Fibroblast of the aortic adventitia (primary cell): ENCODE measurements around the gene FAM193B. TPM values are rescaled to one million over a fixed set of nuclear protein-coding genes. Genes with fewer than 3 reads are reported as not detected.
A peak's percentile ranks its signal among the peaks of the same experiment; 100 is the strongest.

Experiments used
- DNase-seq: peaks from one replicate; pipeline ENCODE4 v3.0.0-alpha.2; 2010; ENCODE audit warnings: low read depth
- H3K4me3 ChIP-seq: 2 replicates; pipeline ENCODE4 v1.5.1; 2011; ENCODE audit warnings: low read depth, mild to moderate bottlenecking, control low read depth, low read length, moderate library complexity
- CTCF ChIP-seq: IDR thresholded peaks from 2 replicates; pipeline ENCODE4 v1.5.1; 2011; ENCODE audit warnings: mild to moderate bottlenecking, low read length, control low read depth, inconsistent platforms; ENCODE audit not compliant: insufficient read depth
- total RNA-seq: library from RNA; depleted of rRNA; stranded (reverse); fragments of >200 nt; gene quantifications from 2 replicates; pipeline ENCODE4 v1.2.3, GENCODE V29; 2012; ENCODE audit warnings: low replicate concordance

Gene FAM193B
- total RNA-seq, 1 donor = 20.2 TPM

- no peak for TF ChIP-seq CTCF
- DNase-seq = no peak
- no peak overlapping the region for H3K4me3 ChIP-seq
Observed at GRCh38 chr5:177502886-177503285, 51.5 kb downstream of the FAM193B start.

DNA sequence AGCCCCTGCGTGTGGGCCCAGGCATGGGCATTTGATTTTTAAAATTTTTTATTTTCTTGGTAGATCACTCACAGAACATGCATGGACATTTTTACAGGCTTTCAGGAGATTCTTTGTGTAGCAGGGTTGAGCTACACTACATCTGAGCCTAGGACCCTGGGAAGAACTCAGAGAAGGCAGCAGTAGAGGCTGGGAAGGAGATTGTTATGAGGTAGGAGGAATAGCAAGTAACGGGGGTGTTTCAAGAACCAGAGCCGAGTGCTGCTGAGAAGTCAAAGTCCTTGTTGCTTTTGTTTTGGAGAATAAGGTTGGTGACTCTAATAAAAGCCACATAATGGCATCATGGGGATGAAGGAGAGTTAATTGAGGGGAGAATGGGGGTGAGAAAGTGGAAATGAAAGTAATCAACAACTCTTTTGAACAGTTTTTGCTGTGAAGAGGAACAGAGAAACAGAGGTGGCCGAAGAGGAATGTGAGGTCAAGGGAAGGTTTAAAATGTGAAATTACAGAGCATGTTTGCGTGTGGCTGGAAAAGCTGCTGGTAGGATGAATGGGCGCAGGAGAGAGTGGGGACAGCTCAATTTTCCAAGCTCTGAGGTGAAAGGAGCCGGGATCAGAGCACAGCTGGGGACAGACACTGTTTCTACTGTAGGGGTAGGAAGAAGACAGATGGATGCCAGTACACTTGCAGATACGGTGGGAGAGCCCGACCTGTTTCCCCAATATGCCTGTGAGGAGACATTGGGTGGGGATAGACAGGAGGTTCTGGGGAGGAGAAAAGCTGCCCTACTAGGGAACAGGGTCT lies 52.3 kb downstream of the FAM193B start:
- no peak for TF ChIP-seq CTCF
- no peak overlapping the region for H3K4me3 ChIP-seq
- no peak for DNase-seq

GRCh38 chr5:177500685-177501522 lies 53.5 kb downstream of the FAM193B start:
- TF ChIP-seq CTCF = peak; percentile 96
- DNase-seq = peak; percentile 89
- H3K4me3 ChIP-seq = no peak overlapping the region

- no peak for DNase-seq
- no peak for TF ChIP-seq CTCF
- H3K4me3 ChIP-seq = no peak overlapping the region
Observed at GRCh38 chr5:177499842-177500241, 54.5 kb downstream of the FAM193B start.

DNA sequence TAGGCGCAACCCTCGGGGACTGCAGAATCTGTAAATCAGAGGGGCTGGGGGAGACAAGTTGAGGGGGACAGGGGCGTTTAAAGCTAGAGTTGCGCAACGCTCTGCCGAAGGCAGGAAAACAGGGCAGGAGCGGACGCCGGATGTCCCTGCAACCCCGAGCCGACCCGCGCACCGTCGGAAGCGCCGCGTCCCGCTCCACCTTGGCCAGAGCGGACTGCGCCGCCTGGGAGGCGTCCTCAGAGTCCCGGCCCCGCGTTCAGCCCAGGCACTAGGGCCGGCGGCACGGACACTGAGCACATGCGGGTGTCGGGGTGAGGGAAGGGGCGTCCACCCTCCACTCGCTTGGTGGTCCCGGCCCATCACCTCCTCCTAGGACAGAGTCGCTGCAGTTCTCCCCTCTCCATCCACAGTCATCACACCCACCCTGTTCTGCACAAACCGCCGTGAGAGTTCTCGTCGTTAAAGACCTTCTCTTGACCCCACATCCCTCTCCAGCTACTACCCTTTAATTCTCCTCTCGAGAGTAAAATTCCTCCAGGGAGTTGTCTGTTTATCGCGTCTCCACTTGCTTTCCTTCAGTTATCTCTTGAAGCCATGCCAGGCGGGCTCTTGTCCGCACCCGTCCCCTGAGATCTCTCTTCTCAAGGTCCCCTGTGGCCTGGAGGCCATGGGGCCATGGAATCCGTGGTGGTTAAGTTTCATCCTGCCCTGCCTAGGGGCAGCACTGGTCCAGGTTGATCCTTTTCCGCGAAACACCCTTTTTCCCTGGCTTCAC lies 56.2 kb downstream of the FAM193B start:
- no peak for TF ChIP-seq CTCF
- no peak for DNase-seq
- peak overlapping the region; percentile 66 for H3K4me3 ChIP-seq

DNA sequence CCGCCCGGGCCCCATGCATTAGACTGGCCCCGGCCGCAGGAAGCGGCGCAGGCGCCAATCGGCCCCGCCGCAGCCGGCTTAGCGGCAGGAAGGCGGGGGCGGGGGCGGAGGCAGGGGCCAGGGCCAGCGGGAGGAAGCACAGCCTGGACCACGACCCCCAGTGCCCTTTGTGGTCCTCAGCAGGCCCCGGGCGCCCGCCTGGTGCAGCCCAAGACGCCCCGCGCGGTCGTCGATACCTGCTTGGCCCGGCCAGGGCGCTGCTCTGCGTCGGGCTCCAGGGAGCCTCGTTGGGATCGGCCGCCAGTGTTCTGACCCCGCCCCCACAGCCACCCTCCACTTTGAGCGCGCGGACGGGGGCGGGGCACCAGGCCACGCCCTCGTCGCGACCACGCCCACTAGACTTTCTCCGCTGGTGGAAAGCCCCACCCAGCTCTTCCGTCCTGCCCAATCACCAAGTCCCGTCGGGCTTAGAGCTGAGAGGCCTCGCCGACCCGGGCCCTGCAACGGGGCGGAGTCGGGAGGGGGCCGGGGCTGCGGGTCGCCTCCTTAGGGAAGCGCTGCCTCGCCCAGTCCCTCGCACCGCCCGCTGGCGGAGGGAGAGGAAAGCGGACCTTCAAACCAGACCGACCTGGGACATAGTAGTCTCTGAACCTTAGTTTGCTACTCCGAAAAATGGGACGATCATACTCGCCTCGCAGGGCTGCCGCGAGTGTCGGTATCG lies 56.9 kb downstream of the FAM193B start, which contains the start of gene PDLIM7:
PDLIM7 (minus strand) TSS at position 313 of the 721 bp plus-strand sequence. CDS start 1,092 bp downstream, outside the sequence.
- H3K4me3 ChIP-seq = peak within 1 kb of the TSS; percentile 85
- TF ChIP-seq CTCF = peak; percentile 13
- DNase-seq = peak; percentile 97
